Measurements from ENCODE around the gene IGSF9. TPM values are rescaled to one million over a fixed set of nuclear protein-coding genes. Genes with fewer than 3 reads are reported as not detected.

Gene IGSF9
- total and polyA plus RNA-seq, 2 donors: 1.6 to 1.7 TPM

- DNase-seq (ENCODE audit: extremely low spot score): no peak
- no peak overlapping the region for H3K27ac ChIP-seq (ENCODE audit: low read depth)
- no peak overlapping the region for H3K4me3 ChIP-seq (ENCODE audit: low read depth, low read length)
- no peaks in the 10 kb centered on the region for H3K36me3 ChIP-seq (ENCODE audit: insufficient read depth)
- no peaks in the 10 kb centered on the region for H3K4me1 ChIP-seq (ENCODE audit: insufficient read depth)
- 51% methylated on average over 7 of the region's 7 CpGs for WGBS
These were observed 53.9 kb downstream of the IGSF9 start for GRCh38 chr1:159891275-159892157.

GRCh38 chr1:159890390-159890789 is 55.0 kb downstream of the IGSF9 start:
- no peak overlapping the region for H3K27ac ChIP-seq (ENCODE audit: low read depth)
- 79% methylated on average over 8 of the region's 8 CpGs for WGBS

GRCh38 chr1:159889821-159890252 is 55.6 kb downstream of the IGSF9 start:
- no peak for DNase-seq (ENCODE audit: extremely low spot score)
- Histone ChIP-seq H3K4me3 (ENCODE audit: low read depth, low read length) (no peak overlapping the region), H3K27ac (ENCODE audit: low read depth) (no peak overlapping the region), H3K36me3 (ENCODE audit: insufficient read depth) (no peaks in the 10 kb centered on the region), H3K4me1 (ENCODE audit: insufficient read depth) (no peaks in the 10 kb centered on the region)
- 30% methylated on average over 2 of the region's 2 CpGs for WGBS

More at GRCh38 chr1:159890390-159890789, 55.0 kb downstream of the IGSF9 start:
- no peaks in the 10 kb centered on the region for H3K4me1 ChIP-seq (ENCODE audit: insufficient read depth)
- no peak for DNase-seq (ENCODE audit: extremely low spot score)
- H3K4me3 ChIP-seq (ENCODE audit: low read depth, low read length): no peak overlapping the region
- H3K36me3 ChIP-seq (ENCODE audit: insufficient read depth): no peaks in the 10 kb centered on the region

GRCh38 chr1:159889202-159889601 is 56.2 kb downstream of the IGSF9 start:
- Histone ChIP-seq H3K4me3 (ENCODE audit: low read depth, low read length) (no peak overlapping the region), H3K27ac (ENCODE audit: low read depth) (no peak overlapping the region), H3K36me3 (ENCODE audit: insufficient read depth) (no peaks in the 10 kb centered on the region), H3K4me1 (ENCODE audit: insufficient read depth) (no peaks in the 10 kb centered on the region)
- 92% methylated on average over 4 of the region's 4 CpGs for WGBS
- no peak for DNase-seq (ENCODE audit: extremely low spot score)

GRCh38 chr1:159884296-159884695 is 61.1 kb downstream of the IGSF9 start:
- DNase-seq (ENCODE audit: extremely low spot score): no peak
- H3K27ac ChIP-seq (ENCODE audit: low read depth): no peak overlapping the region
- no peak overlapping the region for H3K4me3 ChIP-seq (ENCODE audit: low read depth, low read length)
- H3K36me3 ChIP-seq (ENCODE audit: insufficient read depth): no peaks in the 10 kb centered on the region
- WGBS: 80% methylated on average over 8 of the region's 8 CpGs
- H3K4me1 ChIP-seq (ENCODE audit: insufficient read depth): no peaks in the 10 kb centered on the region

GRCh38 chr1:159883134-159883533 is 62.3 kb downstream of the IGSF9 start:
- 78% methylated on average over 4 of the region's 4 CpGs for WGBS
- Histone ChIP-seq H3K4me1 (ENCODE audit: insufficient read depth) (no peaks in the 10 kb centered on the region), H3K4me3 (ENCODE audit: low read depth, low read length) (no peak overlapping the region), H3K27ac (ENCODE audit: low read depth) (no peak overlapping the region), H3K36me3 (ENCODE audit: insufficient read depth) (no peaks in the 10 kb centered on the region)
- DNase-seq (ENCODE audit: extremely low spot score): no peak

- H3K36me3 ChIP-seq (ENCODE audit: insufficient read depth): no peaks in the 10 kb centered on the region
- H3K27ac ChIP-seq (ENCODE audit: low read depth): no peak overlapping the region
- H3K4me3 ChIP-seq (ENCODE audit: low read depth, low read length): no peak overlapping the region
- DNase-seq (ENCODE audit: extremely low spot score): no peak
- H3K4me1 ChIP-seq (ENCODE audit: insufficient read depth): no peaks in the 10 kb centered on the region
- WGBS: 90% methylated on average over 2 of the region's 2 CpGs
These were observed 62.9 kb downstream of the IGSF9 start for GRCh38 chr1:159882527-159882862.

- H3K27ac ChIP-seq (ENCODE audit: low read depth): peak overlapping the region; percentile 59
- H3K36me3 ChIP-seq (ENCODE audit: insufficient read depth): no peaks in the 10 kb centered on the region
- peak; percentile 55 for DNase-seq (ENCODE audit: extremely low spot score)
- H3K4me1 ChIP-seq (ENCODE audit: insufficient read depth): no peaks in the 10 kb centered on the region
- WGBS: 62% methylated on average over 6 of the region's 6 CpGs
- no peak overlapping the region for H3K4me3 ChIP-seq (ENCODE audit: low read depth, low read length)
These were observed 63.5 kb downstream of the IGSF9 start for GRCh38 chr1:159881622-159882526.

- no peak overlapping the region for H3K4me3 ChIP-seq (ENCODE audit: low read depth, low read length)
- WGBS: 93% methylated on average over 3 of the region's 3 CpGs
These were observed 65.0 kb downstream of the IGSF9 start for GRCh38 chr1:159880430-159880829.

GRCh38 chr1:159879977-159880376 is 65.4 kb downstream of the IGSF9 start:
- no peak for DNase-seq (ENCODE audit: extremely low spot score)
- no peak overlapping the region for H3K27ac ChIP-seq (ENCODE audit: low read depth)
- H3K4me3 ChIP-seq (ENCODE audit: low read depth, low read length): no peak overlapping the region
- H3K36me3 ChIP-seq (ENCODE audit: insufficient read depth): no peaks in the 10 kb centered on the region
- H3K4me1 ChIP-seq (ENCODE audit: insufficient read depth): no peaks in the 10 kb centered on the region
- WGBS: 86% methylated on average over 4 of the region's 4 CpGs

More at GRCh38 chr1:159880430-159880829, 65.0 kb downstream of the IGSF9 start:
- Histone ChIP-seq H3K36me3 (ENCODE audit: insufficient read depth) (no peaks in the 10 kb centered on the region), H3K4me1 (ENCODE audit: insufficient read depth) (no peaks in the 10 kb centered on the region), H3K27ac (ENCODE audit: low read depth) (no peak overlapping the region)
- DNase-seq (ENCODE audit: extremely low spot score): no peak

- no peak for DNase-seq (ENCODE audit: extremely low spot score)
- WGBS: 82% methylated on average over 3 of the region's 3 CpGs
- Histone ChIP-seq H3K4me1 (ENCODE audit: insufficient read depth) (no peaks in the 10 kb centered on the region), H3K27ac (ENCODE audit: low read depth) (no peak overlapping the region), H3K36me3 (ENCODE audit: insufficient read depth) (no peaks in the 10 kb centered on the region), H3K4me3 (ENCODE audit: low read depth, low read length) (no peak overlapping the region)
These were observed 66.3 kb downstream of the IGSF9 start for GRCh38 chr1:159879136-159879535.

GRCh38 chr1:159877695-159878444 is 67.5 kb downstream of the IGSF9 start:
- no peak for DNase-seq (ENCODE audit: extremely low spot score)
- H3K4me1 ChIP-seq (ENCODE audit: insufficient read depth): no peaks in the 10 kb centered on the region
- 95% methylated on average over 6 of the region's 6 CpGs for WGBS
- H3K27ac ChIP-seq (ENCODE audit: low read depth): no peak overlapping the region
- no peaks in the 10 kb centered on the region for H3K36me3 ChIP-seq (ENCODE audit: insufficient read depth)
- no peak overlapping the region for H3K4me3 ChIP-seq (ENCODE audit: low read depth, low read length)

Measured in urinary bladder (tissue), 4 donors.